ENCODE results near the gene TRPM1.

The TRPM1 gene

DNA sequence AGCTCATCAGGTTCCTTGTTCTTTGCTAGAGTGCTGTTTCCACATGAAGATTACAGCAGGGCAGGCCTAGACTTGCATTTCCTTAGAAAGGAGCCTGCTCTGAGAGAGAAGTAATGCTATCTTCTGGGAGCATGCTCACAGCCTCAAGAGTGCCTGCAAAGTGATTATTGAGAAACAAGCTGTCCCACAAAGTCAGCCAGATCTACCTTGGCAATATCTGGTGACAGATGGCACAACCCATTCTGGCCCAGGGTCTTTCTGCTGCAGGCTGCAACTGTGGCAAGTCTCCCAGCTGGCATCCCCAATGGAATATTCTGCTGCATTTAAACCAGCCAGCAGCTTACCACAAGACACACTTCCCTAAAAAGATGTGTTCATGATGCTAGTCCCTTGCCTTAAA, 139.4 kb downstream of the TRPM1 start:
- no peak for DNase-seq

DNA sequence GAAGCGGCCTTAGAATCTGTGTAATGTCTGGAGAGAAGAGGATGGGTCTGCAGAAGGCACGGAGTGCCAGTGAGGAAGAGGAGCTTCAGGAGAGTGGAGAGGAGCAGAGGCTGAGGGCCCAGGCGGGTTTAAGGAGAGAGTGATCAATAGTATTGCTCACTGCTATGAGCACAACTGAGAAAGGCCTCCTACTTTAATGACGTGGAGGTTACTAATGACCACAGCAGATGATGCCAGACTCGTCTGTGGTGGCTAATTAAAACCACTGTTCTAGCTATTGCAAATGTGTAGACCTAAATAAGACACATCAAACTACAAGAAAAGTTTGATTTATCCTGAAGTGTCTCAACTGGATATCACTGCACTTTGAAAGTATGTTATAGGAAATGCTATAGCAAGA, 143.3 kb downstream of the TRPM1 start:
- no peak for DNase-seq

- DNase-seq, result no peak
These were observed 145.1 kb downstream of the TRPM1 start for GRCh38 chr15:30956216-30957124.

DNA sequence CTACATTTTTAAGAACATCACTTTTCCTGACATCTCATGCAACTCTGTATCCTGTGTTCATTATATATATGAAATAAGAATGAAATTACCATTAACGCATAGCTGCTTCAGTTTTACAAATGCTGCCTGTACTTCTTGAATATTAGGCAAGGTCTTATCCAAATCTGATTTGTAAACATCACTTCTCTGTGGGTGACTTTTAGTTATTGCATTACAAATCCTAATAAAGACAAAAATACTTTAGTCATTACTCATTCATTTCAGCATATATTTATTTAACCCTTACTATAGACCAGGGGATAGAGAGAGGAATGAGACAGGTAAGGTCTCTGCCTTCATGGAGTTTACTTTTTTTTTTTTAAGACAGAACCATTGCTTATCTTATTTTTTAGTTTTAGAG, 146.9 kb downstream of the TRPM1 start:
- no peak for DNase-seq

- no peak for DNase-seq
These were observed 147.7 kb downstream of the TRPM1 start for GRCh38 chr15:30953731-30954378.

GRCh38 chr15:30953183-30953582, 148.3 kb downstream of the TRPM1 start:
- DNase-seq, result no peak

Data from NCI-H146 (cell line).